HL-60 (cell line): Measurements from ENCODE around the gene SHKBP1.

Source experiments
- DNase-seq, 2 experiments: peaks; one replicate each; pipeline ENCODE4 v3.0.0-alpha.2; 2010 to 2020; ENCODE audit warnings: low read depth in 1 of 2, low spot score in 1 of 2
- H3K27ac ChIP-seq: fragments of 250-450 bp; sonication (Bioruptor Pico); replicated peaks from 2 replicates; pipeline ENCODE4 v1.5.1; 2020; ENCODE audit warnings: mild to moderate bottlenecking, moderate library complexity
- H3K27me3 ChIP-seq: fragments of 250-450 bp; sonication (Bioruptor Pico); 2 replicates; pipeline ENCODE4 v1.5.1; 2021; ENCODE audit warnings: mild to moderate bottlenecking, moderate library complexity; ENCODE audit not compliant: insufficient read depth, poor library complexity, severe bottlenecking
- H3K4me3 ChIP-seq: replicated peaks from 2 replicates; pipeline ENCODE4 v1.5.1; 2011; ENCODE audit warnings: mild to moderate bottlenecking, control low read depth, low read length; ENCODE audit not compliant: insufficient read depth
- GABPA ChIP-seq: IDR thresholded peaks from 2 replicates; pipeline ENCODE4 v1.6.1; 2012; ENCODE audit warnings: low read depth
- POLR2AphosphoS5 ChIP-seq: IDR thresholded peaks from 2 replicates; pipeline ENCODE4 v1.6.1; 2012; ENCODE audit warnings: low read depth
- SPI1 ChIP-seq: IDR thresholded peaks from 2 replicates; pipeline ENCODE4 v1.6.1; 2012; ENCODE audit warnings: low read depth, mild to moderate bottlenecking, borderline replicate concordance
- TF ChIP-seq, protein P1 (sequence below): IDR thresholded peaks from one replicate; pipeline ENCODE4 v1.5.1; 2011; ENCODE audit warnings: low read length, control low read depth, inconsistent platforms; ENCODE audit not compliant: insufficient read depth
- TF ChIP-seq, protein P2 (sequence below): IDR thresholded peaks from 2 replicates; pipeline ENCODE4 v1.6.1; 2012; ENCODE audit warnings: low read depth; ENCODE audit not compliant: insufficient replicate concordance

SHKBP1 gene

DNA sequence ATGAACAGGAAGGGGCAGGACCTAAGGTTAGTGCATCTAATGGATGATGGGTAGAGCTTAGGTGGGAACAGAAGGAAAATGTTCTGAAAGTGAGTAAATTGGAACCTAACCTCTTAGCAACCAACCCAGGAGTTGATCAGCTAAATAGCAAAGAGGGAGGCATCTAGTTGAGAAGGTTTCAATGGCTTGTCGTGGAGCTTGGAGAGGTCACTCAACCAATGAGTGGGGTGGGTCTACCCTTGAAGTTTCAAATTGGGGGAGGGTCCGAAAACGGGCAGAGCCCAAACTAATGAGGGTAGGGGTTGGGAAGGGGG is 5.7 kb upstream of the SHKBP1 start:
- no peak for DNase-seq
- H3K27ac ChIP-seq, result no peak overlapping the region
- TF ChIP-seq SPI1 (no peak), GABPA (no peak), POLR2AphosphoS5 (no peak)
- TF ChIP-seq, protein P1, sequence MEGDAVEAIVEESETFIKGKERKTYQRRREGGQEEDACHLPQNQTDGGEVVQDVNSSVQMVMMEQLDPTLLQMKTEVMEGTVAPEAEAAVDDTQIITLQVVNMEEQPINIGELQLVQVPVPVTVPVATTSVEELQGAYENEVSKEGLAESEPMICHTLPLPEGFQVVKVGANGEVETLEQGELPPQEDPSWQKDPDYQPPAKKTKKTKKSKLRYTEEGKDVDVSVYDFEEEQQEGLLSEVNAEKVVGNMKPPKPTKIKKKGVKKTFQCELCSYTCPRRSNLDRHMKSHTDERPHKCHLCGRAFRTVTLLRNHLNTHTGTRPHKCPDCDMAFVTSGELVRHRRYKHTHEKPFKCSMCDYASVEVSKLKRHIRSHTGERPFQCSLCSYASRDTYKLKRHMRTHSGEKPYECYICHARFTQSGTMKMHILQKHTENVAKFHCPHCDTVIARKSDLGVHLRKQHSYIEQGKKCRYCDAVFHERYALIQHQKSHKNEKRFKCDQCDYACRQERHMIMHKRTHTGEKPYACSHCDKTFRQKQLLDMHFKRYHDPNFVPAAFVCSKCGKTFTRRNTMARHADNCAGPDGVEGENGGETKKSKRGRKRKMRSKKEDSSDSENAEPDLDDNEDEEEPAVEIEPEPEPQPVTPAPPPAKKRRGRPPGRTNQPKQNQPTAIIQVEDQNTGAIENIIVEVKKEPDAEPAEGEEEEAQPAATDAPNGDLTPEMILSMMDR, result no peak
- TF ChIP-seq, protein P2, sequence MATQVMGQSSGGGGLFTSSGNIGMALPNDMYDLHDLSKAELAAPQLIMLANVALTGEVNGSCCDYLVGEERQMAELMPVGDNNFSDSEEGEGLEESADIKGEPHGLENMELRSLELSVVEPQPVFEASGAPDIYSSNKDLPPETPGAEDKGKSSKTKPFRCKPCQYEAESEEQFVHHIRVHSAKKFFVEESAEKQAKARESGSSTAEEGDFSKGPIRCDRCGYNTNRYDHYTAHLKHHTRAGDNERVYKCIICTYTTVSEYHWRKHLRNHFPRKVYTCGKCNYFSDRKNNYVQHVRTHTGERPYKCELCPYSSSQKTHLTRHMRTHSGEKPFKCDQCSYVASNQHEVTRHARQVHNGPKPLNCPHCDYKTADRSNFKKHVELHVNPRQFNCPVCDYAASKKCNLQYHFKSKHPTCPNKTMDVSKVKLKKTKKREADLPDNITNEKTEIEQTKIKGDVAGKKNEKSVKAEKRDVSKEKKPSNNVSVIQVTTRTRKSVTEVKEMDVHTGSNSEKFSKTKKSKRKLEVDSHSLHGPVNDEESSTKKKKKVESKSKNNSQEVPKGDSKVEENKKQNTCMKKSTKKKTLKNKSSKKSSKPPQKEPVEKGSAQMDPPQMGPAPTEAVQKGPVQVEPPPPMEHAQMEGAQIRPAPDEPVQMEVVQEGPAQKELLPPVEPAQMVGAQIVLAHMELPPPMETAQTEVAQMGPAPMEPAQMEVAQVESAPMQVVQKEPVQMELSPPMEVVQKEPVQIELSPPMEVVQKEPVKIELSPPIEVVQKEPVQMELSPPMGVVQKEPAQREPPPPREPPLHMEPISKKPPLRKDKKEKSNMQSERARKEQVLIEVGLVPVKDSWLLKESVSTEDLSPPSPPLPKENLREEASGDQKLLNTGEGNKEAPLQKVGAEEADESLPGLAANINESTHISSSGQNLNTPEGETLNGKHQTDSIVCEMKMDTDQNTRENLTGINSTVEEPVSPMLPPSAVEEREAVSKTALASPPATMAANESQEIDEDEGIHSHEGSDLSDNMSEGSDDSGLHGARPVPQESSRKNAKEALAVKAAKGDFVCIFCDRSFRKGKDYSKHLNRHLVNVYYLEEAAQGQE, result no peak
- H3K27me3 ChIP-seq, result peaks cover 21% of the 10 kb centered on the region
- peak overlapping the region; percentile 6; the same call in 1 of the 2 replicates for H3K4me3 ChIP-seq

DNA sequence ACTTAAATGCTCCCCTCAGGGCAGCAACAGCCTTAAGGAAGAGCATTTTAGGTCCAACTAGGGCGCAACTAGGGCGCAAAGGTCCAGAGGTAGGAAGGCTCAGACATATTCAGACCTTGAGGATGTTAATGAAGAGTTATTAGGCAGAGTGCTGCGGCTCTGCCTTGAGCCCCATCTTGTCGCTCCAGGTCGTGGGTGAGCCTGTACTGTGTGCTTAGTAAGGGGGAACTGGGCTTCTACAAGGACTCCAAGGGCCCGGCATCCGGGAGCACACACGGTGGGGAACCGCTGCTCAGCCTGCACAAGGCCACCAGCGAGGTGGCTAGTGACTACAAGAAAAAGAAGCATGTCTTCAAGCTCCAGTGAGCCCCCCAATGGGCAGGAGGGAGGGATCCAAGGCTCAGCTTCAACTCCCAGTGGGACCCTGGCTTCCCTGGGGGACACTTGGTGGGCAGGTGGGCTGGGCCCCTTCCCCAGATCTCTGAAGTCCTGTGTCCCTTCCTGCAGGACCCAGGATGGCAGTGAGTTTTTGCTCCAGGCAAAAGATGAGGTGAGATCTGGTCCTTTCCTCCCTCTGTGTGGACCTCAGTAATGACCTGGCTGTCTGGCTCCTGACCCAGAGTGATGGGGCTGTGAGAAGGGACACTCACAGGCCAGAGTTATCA is 4.7 kb upstream of the SHKBP1 start:
- Histone ChIP-seq H3K27me3 (peaks cover 18% of the 10 kb centered on the region), H3K4me3 (no peak overlapping the region), H3K27ac (no peak overlapping the region)
- no peak for DNase-seq
- TF ChIP-seq GABPA (no peak), SPI1 (no peak), POLR2AphosphoS5 (no peak)
- TF ChIP-seq, protein P2, result no peak
- TF ChIP-seq, protein P1, result no peak

DNA sequence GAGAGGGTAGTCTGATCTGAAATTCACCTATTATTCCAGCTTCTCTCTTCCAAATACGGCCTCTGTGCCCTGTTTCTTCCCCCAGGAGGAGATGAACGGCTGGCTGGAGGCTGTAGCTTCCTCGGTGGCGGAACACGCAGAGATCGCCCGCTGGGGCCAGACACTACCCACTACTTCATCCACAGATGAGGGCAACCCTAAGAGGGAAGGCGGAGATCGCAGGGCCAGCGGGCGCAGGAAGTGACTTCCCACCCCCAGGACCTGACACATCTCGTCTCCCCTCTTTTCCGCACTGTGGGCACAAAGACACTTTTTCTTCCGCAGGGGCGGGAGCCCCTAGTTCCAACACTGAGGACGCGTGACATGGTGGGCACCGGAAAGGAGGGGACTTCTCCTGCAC is 1.3 kb upstream of the SHKBP1 start:
- Histone ChIP-seq H3K27ac (no peak overlapping the region), H3K27me3 (no peaks in the 10 kb centered on the region), H3K4me3 (no peak overlapping the region)
- TF ChIP-seq, protein P2, result no peak
- TF ChIP-seq GABPA, result no peak
- TF ChIP-seq, protein P1, result no peak
- TF ChIP-seq SPI1, result no peak
- no peak for TF ChIP-seq POLR2AphosphoS5
- no peak for DNase-seq
